Hematopoietic multipotent progenitor cell treated with erythropoietin and hydrocortisone succinate and interleukin-3 and kit ligand, for 8 days (in vitro differentiated cells): ENCODE measurements around the gene DLGAP4.

Experiments used
- DNase-seq: peaks from one replicate; pipeline ENCODE4 v3.0.0-alpha.2; 2015

The DLGAP4 gene

GRCh38 chr20:36308986-36309385, 2.8 kb downstream of the DLGAP4 start:
- no peak for DNase-seq

- no peak for DNase-seq
Measured at GRCh38 chr20:36309643-36310042, 3.5 kb downstream of the DLGAP4 start.

GRCh38 chr20:36310215-36310981, 4.3 kb downstream of the DLGAP4 start:
- DNase-seq: no peak

- no peak for DNase-seq
Measured at GRCh38 chr20:36311141-36311853, 5.2 kb downstream of the DLGAP4 start.

GRCh38 chr20:36311854-36312723, 6.0 kb downstream of the DLGAP4 start:
- DNase-seq: no peak

GRCh38 chr20:36312724-36313441, 6.7 kb downstream of the DLGAP4 start:
- no peak for DNase-seq

- DNase-seq: no peak
Measured at GRCh38 chr20:36313476-36313875, 7.3 kb downstream of the DLGAP4 start.

GRCh38 chr20:36313926-36314325, 7.8 kb downstream of the DLGAP4 start:
- no peak for DNase-seq

- DNase-seq: no peak
Measured at GRCh38 chr20:36314734-36315544, 8.8 kb downstream of the DLGAP4 start.

GRCh38 chr20:36315545-36316351, 9.6 kb downstream of the DLGAP4 start:
- no peak for DNase-seq

- no peak for DNase-seq
Measured at GRCh38 chr20:36317675-36318074, 11.5 kb downstream of the DLGAP4 start.

GRCh38 chr20:36318166-36318565, 12.0 kb downstream of the DLGAP4 start:
- DNase-seq: no peak

GRCh38 chr20:36319356-36320260, 13.5 kb downstream of the DLGAP4 start:
- DNase-seq: no peak

GRCh38 chr20:36320261-36320897, 14.2 kb downstream of the DLGAP4 start:
- no peak for DNase-seq

- no peak for DNase-seq
Measured at GRCh38 chr20:36320898-36321695, 15.0 kb downstream of the DLGAP4 start.

- no peak for DNase-seq
Measured at GRCh38 chr20:36322131-36322530, 16.0 kb downstream of the DLGAP4 start.

GRCh38 chr20:36330091-36330490, 24.0 kb downstream of the DLGAP4 start:
- no peak for DNase-seq

GRCh38 chr20:36331209-36331608, 25.1 kb downstream of the DLGAP4 start:
- DNase-seq: no peak
